HEK293 (cell line): ENCODE measurements around the gene GPN1.
A peak's percentile ranks its signal among the peaks of the same experiment; 100 is the strongest.

Experiments used
- BCL11B ChIP-seq: fragments of 450-650 bp; formaldehyde crosslinking; IDR thresholded peaks from 2 replicates; pipeline ENCODE4 v1.5.1; 2016; ENCODE audit warnings: low read depth, missing biosample characterization, missing genetic modification characterization
- HOXD13 ChIP-seq: sonication (generic); formaldehyde crosslinking; IDR thresholded peaks from 2 replicates; pipeline ENCODE4 v1.8.0; 2022; ENCODE audit warnings: missing genetic modification reagents, borderline replicate concordance
- OVOL3 ChIP-seq: fragments of 450-650 bp; formaldehyde crosslinking; IDR thresholded peaks from 2 replicates; pipeline ENCODE4 v1.5.1; 2016; ENCODE audit warnings: missing biosample characterization, missing genetic modification characterization
- TSHZ1 ChIP-seq: fragments of 450-650 bp; formaldehyde crosslinking; IDR thresholded peaks from 2 replicates; pipeline ENCODE4 v1.5.1; 2016; ENCODE audit warnings: missing biosample characterization, missing genetic modification characterization, borderline replicate concordance
- YY1 ChIP-seq: fragments of 450-650 bp; formaldehyde crosslinking; IDR thresholded peaks from 2 replicates; pipeline ENCODE4 v1.5.1; 2018; ENCODE audit warnings: missing biosample characterization, missing genetic modification characterization
- ZBTB17 ChIP-seq: fragments of 450-650 bp; formaldehyde crosslinking; IDR thresholded peaks from 2 replicates; pipeline ENCODE4 v1.5.1; 2016; ENCODE audit warnings: missing biosample characterization, missing genetic modification characterization
- ZBTB44 ChIP-seq: fragments of 450-650 bp; IDR thresholded peaks from 2 replicates; pipeline ENCODE4 v1.5.1; 2018; ENCODE audit warnings: missing biosample characterization, mild to moderate bottlenecking, missing genetic modification characterization
- ZBTB48 ChIP-seq: fragments of 450-650 bp; formaldehyde crosslinking; IDR thresholded peaks from 2 replicates; pipeline ENCODE4 v1.5.1; 2016; ENCODE audit warnings: missing biosample characterization, missing genetic modification characterization
- ZBTB6 ChIP-seq: fragments of 450-650 bp; formaldehyde crosslinking; IDR thresholded peaks from 2 replicates; pipeline ENCODE4 v1.5.1; 2017; ENCODE audit warnings: missing biosample characterization, missing genetic modification characterization
- ZFP3 ChIP-seq: fragments of 450-650 bp; formaldehyde crosslinking; IDR thresholded peaks from 2 replicates; pipeline ENCODE4 v1.5.1; 2016; ENCODE audit warnings: low read depth, missing biosample characterization, missing genetic modification characterization
- ZIC2 ChIP-seq: fragments of 450-650 bp; formaldehyde crosslinking; IDR thresholded peaks from 2 replicates; pipeline ENCODE4 v1.5.1; 2016; ENCODE audit warnings: missing biosample characterization, missing genetic modification characterization
- ZNF132 ChIP-seq: fragments of 450-650 bp; formaldehyde crosslinking; IDR thresholded peaks from 2 replicates; pipeline ENCODE4 v1.5.1; 2017; ENCODE audit warnings: missing biosample characterization, missing genetic modification characterization, borderline replicate concordance
- ZNF16 ChIP-seq: fragments of 450-650 bp; formaldehyde crosslinking; IDR thresholded peaks from 2 replicates; pipeline ENCODE4 v1.5.1; 2016; ENCODE audit warnings: low read depth, missing biosample characterization, missing genetic modification characterization
- ZNF302 ChIP-seq: fragments of 450-650 bp; formaldehyde crosslinking; IDR thresholded peaks from 2 replicates; pipeline ENCODE4 v1.5.1; 2016; ENCODE audit warnings: missing biosample characterization, missing genetic modification characterization, low read depth
- ZNF311 ChIP-seq: fragments of 450-650 bp; formaldehyde crosslinking; IDR thresholded peaks from 2 replicates; pipeline ENCODE4 v1.5.1; 2017; ENCODE audit warnings: missing biosample characterization, missing genetic modification characterization, borderline replicate concordance
- ZNF335 ChIP-seq: fragments of 450-650 bp; formaldehyde crosslinking; conservative IDR thresholded peaks from 2 replicates; pipeline ENCODE4 v1.5.1; 2016; ENCODE audit warnings: missing biosample characterization, missing genetic modification characterization
- ZNF404 ChIP-seq: fragments of 450-650 bp; formaldehyde crosslinking; IDR thresholded peaks from 2 replicates; pipeline ENCODE4 v1.5.1; 2017; ENCODE audit warnings: missing biosample characterization, missing genetic modification characterization
- ZNF48 ChIP-seq: fragments of 450-650 bp; formaldehyde crosslinking; IDR thresholded peaks from 2 replicates; pipeline ENCODE4 v1.5.1; 2016; ENCODE audit warnings: missing biosample characterization, missing genetic modification characterization
- ZNF518A ChIP-seq: fragments of 450-650 bp; formaldehyde crosslinking; conservative IDR thresholded peaks from 2 replicates; pipeline ENCODE4 v1.5.1; 2016; ENCODE audit warnings: low read depth, missing biosample characterization, missing genetic modification characterization
- ZNF521 ChIP-seq: fragments of 450-650 bp; formaldehyde crosslinking; IDR thresholded peaks from 2 replicates; pipeline ENCODE4 v1.5.1; 2017; ENCODE audit warnings: missing biosample characterization, mild to moderate bottlenecking, missing genetic modification characterization
- ZNF555 ChIP-seq: fragments of 450-650 bp; formaldehyde crosslinking; conservative IDR thresholded peaks from 2 replicates; pipeline ENCODE4 v1.5.1; 2017; ENCODE audit warnings: missing biosample characterization, mild to moderate bottlenecking, missing genetic modification characterization, inconsistent platforms
- ZNF571 ChIP-seq: fragments of 450-650 bp; formaldehyde crosslinking; IDR thresholded peaks from 2 replicates; pipeline ENCODE4 v1.5.0; 2017; ENCODE audit warnings: missing biosample characterization, missing genetic modification characterization
- ZNF621 ChIP-seq: fragments of 450-650 bp; formaldehyde crosslinking; IDR thresholded peaks from 2 replicates; pipeline ENCODE4 v1.5.1; 2017; ENCODE audit warnings: missing biosample characterization, missing genetic modification characterization
- ZNF623 ChIP-seq: fragments of 450-650 bp; formaldehyde crosslinking; IDR thresholded peaks from 2 replicates; pipeline ENCODE4 v1.5.1; 2016; ENCODE audit warnings: missing biosample characterization, missing genetic modification characterization
- ZNF768 ChIP-seq: fragments of 450-650 bp; formaldehyde crosslinking; IDR thresholded peaks from 2 replicates; pipeline ENCODE4 v1.5.1; 2018; ENCODE audit warnings: missing biosample characterization, mild to moderate bottlenecking, missing genetic modification characterization
- TF ChIP-seq, protein P1 (sequence below): fragments of 450-650 bp; formaldehyde crosslinking; IDR thresholded peaks from 2 replicates; pipeline ENCODE4 v1.5.1; 2016; ENCODE audit warnings: missing biosample characterization, missing genetic modification characterization

GPN1 gene

GRCh38 chr2:27628767-27629709 lies at the start of gene GPN1, which contains the start of gene CCDC121 (continued):
- TF ChIP-seq ZIC2 (no peak), ZNF518A (peak; percentile 45; the same call in 1 of the 2 replicates), ZNF302 (tag by site-specific recombination) (no peak), ZNF404 (tag by site-specific recombination) (no peak), TSHZ1 (tag by site-specific recombination) (no peak), ZNF521 (tag by site-specific recombination) (no peak), HOXD13 (CRISPR knock-in tag) (no peak), ZBTB44 (tag by site-specific recombination) (no peak), ZNF623 (tag by site-specific recombination) (no peak), ZBTB6 (tag by site-specific recombination) (no peak), ZNF768 (tag by site-specific recombination) (no peak), ZNF335 (tag by site-specific recombination) (peak; percentile 93), BCL11B (tag by site-specific recombination) (no peak), ZBTB17 (tag by site-specific recombination) (peak; percentile 95), ZNF48 (tag by site-specific recombination) (no peak), ZNF311 (no peak), ZNF621 (tag by site-specific recombination) (no peak), ZNF571 (tag by site-specific recombination) (no peak), OVOL3 (tag by site-specific recombination) (no peak), ZNF132 (no peak), ZNF555 (tag by site-specific recombination) (no peak), ZFP3 (no peak), YY1 (tag by site-specific recombination) (peak; percentile 84), ZBTB48 (tag by site-specific recombination) (no peak), ZNF16 (no peak)
- TF ChIP-seq, protein P1, sequence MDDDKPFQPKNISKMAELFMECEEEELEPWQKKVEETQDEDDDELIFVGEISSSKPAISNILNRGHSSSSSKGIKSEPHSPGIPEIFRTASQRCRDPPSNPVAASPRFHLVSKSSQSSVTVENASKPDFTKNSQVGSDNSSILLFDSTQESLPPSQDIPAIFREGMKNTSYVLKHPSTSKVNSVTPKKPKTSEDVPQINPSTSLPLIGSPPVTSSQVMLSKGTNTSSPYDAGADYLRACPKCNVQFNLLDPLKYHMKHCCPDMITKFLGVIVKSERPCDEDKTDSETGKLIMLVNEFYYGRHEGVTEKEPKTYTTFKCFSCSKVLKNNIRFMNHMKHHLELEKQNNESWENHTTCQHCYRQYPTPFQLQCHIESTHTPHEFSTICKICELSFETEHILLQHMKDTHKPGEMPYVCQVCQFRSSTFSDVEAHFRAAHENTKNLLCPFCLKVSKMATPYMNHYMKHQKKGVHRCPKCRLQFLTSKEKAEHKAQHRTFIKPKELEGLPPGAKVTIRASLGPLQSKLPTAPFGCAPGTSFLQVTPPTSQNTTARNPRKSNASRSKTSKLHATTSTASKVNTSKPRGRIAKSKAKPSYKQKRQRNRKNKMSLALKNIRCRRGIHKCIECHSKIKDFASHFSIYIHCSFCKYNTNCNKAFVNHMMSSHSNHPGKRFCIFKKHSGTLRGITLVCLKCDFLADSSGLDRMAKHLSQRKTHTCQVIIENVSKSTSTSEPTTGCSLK (tag by site-specific recombination) = no peak
